GM19395 (cell line): ENCODE data around the gene ABLIM2.

Source experiments
- ATAC-seq: cut with Tn5 transposase; IDR thresholded peaks from one replicate; pipeline ENCODE4 v1.9.1; 2021; ENCODE audit warnings: mild to moderate bottlenecking, moderate library complexity; ENCODE audit not compliant: unreplicated experiment

The ABLIM2 gene

DNA sequence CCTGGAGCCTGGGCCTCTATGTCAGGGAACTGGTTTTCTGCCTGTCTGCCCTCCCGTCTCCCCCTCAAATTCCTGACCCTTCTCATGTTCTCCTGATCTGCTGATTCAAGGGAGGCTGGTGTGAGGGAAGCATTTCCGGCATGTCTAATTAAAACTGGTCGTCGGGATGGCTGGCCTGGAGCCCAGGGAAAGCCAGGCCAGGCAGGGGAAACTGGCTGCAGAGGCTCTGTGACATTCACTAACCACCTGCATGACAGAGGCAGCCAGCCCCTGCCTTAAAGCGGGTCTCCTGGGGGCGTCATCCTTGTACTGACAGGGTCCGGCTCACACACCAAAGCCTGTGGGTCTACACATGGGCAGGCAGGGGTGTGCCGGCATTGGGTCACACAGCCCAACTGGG lies 35.2 kb downstream of the ABLIM2 start:
- no peak for ATAC-seq

DNA sequence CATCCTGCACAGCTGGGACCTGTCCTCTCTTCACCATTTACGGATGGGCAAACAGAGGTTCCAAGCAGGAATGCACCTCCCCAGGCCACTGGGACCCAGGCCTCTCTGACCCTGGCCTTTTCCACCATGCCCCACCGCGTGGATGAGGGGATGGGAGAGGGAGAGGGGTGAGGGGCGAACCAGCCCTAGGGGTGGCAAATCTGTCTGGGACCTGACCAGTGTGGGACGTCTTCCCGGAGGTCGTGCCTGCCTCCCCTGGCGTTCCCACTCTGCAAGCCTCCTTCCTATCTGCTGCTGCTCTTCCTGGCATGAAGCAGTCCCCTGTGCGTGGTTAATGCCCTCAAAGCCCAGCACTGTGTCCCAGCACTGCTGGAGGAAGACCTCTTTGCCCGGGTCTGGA lies 35.9 kb downstream of the ABLIM2 start:
- no peak for ATAC-seq

DNA sequence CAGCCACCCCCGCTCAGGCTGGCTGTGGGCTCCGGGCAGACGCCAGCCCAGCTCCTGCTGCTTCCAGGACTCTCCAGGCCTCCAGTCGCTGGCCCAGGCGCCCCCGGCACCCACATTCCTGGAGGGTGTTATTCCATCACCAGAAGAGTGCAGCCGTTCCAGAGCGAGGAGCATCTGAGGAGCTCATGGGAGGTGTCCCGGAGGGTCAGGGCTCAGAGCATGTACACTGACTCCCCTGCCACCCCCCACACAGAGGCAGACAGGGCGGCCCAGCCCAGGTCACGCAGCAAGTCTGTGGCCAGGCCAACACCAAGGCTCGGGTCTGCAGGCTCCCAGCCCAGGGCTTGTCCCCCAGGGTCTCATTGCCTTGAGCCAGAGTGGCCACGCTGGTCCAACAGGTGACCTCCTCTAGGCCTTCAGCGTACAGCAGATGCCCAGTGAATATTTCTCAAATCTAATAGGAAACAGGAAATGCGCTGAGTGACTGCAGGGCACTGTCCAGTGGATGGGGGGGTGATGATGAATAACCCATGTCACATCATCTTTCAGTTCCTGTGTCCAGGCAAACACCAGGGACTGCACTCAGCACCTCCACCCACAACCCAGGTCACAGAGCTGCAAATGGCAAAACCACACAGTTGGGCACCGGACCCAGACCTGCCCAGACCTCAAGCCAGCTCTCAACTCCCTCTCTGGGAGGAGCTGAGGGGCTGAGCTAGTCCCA lies 37.2 kb downstream of the ABLIM2 start:
- ATAC-seq = no peak

DNA sequence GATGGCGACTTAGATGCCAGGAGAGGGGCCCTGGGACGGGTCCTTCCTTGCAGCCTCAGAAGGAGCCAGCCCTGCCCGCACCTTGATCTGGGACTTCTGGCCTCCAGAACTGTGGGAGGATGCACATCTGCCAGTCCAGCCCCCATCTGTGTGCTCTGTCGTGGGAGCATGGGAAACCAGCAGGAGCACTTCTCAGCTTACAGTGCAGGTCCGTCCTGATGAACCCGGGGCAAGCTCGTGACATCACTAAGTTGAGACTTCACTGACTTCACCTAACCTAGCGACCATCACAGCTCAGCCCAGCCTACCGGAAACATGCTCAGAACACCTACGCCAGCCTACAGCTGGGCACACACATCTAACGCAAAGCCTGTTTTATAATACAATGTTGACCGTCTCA lies 38.1 kb downstream of the ABLIM2 start:
- ATAC-seq = no peak

DNA sequence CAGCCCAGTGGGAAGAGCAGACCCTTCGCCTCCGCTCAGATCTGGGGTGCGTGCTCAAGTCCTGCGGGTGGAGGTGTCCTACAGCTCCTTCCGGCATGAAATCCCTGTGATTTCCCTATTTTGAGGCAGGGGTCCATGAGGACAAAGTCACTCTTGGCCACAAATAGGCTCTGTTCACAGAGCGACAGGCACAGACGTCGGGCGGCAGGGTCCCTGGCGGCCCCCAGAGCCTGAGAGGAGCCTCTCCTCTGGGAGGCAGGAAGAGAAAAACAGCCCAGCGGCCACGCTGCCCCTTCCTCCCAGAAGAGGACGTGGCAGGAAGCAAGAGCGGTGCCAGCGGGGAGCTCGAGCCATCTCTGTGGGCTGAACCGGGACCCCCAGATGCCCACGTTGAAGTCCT lies 38.7 kb downstream of the ABLIM2 start:
- ATAC-seq = no peak

DNA sequence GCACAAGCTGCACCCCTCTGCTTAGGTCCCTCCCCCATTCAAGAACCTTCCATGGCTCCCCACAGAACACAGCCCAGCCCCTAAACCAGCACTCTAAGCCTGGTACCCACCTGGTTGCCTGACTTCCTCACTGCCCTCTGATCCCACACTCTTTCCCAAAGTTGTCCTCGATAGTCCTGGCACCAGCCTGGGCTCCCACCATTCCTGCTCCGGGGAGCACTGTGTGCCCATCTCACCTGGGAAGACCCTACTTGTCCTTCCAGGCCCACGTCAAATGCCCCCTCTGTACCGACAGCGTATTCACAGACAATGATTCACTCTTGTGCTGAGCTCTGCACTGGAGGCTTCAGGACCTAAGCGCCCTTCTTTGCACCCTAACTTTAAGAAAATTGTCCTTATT lies 40.1 kb downstream of the ABLIM2 start:
- ATAC-seq = no peak

DNA sequence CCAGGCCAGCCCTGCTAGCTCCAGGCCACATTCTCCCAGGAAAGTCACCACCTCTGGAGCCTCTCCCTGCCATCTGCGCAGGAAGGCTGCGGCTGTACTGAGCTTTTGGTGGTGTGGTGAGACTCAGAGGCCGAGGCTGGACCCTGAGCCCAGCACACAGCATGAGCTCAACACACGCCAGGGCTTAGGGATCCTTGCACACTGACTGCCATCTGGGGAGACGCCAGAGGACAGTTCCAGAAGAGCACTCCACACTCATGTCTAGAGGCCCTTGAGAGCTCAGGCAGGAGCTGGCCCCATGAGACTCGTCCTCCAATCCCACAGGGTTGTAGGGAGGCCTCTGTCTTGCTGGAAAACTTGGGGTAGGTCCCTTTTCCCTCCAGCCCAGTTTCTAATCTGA lies 40.6 kb downstream of the ABLIM2 start:
- ATAC-seq = no peak

DNA sequence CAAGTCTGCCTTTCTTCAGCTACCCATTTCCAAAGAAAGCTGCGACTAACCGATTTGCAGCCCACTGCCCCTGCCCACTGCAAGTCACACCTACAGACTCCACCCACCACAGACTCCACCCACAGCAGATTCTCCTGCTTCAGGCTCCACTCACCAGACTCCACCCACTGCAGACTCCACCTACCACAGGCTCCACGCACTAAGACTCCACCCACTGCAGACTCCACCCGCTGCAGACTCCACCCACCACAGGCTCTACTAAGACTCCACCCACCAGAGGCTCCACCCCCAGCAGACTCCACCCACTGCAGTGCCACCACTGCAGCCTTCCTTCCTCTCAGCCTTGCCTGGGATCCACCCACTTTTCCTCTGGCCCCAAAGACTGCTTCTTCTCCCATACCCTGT lies 41.3 kb downstream of the ABLIM2 start:
- ATAC-seq = no peak

DNA sequence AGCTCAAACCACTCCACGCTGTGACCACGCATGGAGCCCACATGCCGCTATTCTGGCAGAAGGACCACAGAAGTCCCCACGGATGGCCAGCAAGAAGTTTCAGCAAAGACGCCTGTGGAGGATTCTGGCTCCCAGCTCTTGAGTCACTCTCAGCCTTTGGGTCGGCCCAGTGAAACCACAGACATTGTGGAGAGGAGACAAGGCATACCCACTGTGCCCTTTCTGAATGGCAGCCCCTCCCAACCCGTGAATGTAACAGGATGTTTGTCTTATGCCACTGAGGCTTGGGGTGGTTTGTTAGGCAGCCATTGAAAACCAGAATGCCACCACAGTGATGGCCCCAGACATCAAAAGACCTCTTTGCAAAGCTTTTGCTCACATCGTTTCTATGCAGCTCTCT lies 42.7 kb downstream of the ABLIM2 start:
- no peak for ATAC-seq

DNA sequence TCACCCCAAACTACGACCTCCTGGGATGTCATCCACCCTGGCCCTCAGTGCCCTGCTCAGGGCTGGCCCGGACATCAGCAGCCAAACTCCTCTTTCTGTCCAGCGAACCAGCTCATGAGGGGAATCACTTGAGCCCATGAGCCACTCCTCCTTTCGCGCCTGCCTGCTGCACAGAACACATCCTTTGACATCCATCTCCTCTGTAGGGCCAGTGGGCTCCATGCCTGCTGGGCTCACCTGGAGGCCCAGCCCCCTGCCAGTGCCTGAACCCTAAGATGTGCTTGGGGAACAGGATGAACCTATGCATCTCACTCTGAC lies 43.5 kb downstream of the ABLIM2 start:
- no peak for ATAC-seq

DNA sequence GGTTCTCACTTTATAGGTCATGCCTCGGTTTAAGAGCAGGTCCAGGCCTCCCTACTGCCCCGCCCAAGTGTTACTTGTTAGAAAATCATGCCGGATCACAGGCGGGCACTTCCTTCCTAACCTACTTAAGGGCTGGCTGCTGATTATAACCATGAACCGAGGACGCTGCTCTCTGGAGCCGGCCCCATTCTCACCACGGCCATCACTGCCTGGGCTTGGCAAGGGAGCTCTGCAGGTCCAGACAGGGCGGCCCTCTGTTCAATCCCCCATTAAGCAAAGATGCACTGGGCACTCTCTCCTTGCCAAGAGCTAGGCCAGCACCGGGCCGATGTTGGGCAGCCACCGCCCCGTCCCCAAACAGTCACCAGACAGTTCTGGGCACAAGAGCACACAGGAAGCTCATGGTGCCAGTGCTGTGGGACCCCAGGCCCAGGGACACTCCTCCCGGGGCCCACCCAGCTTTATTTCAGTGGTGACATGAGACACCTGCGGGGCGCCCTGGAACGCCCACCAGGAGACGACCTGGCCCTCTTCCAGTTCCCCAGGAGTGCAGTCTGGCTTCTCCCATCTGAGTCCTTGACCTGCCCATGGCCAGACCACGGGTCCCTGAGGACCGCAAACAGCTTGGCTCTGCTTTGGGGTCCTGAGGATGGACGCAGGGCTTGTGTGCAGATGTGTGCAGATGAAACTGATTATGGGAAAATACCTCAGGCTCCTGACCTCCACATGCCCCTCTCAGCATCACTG lies 44.0 kb downstream of the ABLIM2 start:
- no peak for ATAC-seq

DNA sequence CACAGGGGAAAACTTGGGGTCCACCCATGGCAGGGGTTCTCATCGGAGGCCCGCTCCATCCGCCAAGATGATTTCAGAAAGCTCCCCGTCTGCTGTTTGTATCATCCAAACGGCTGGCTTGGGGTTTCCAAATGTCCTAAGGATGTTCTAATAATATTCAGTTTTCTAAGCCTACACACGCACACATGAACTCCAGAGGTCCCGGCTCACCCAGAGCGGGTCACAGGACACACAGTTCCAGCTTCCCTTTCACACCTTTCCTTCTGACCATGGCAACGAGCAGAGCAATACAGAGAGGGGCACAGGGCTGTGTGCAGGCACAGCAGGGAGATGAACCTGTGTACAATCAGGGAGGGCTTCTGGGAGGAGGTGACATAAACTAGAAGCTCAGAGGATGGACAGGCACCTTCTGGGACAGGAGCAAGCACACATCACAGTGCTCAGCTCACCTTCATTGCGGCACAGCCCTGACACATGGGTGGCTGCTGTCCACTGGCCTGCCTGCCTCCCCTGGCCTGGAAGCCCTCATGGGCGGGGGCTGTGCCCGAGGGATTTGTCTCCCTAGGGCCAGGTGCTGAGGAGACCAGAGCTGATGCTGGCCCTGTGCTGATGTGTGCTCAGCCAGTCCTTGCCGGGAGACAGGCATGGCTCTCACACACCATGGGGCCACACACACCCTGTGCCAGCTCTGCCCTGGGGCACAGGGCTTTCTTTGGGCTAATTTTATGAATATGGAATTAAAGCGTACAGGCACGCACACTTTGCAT lies 44.8 kb downstream of the ABLIM2 start:
- ATAC-seq = no peak

DNA sequence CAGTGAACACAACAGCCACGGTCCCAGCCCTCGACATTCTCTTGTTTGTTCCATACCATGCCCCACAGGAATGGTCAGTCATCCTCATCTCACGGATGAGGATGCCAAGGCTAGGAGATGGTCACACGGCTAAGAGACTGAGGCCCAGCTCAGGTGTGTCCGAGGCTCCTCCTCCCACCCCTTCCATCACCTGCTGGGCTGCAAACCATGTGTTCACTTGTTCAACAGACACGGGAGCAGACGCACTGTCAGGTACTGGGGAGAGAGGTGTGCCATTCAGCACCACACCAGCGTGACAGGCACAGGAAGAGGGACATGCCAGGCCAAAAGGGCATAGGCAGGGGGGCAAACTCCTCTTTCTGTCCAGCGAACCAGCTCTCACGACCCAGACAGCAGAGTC lies 45.9 kb downstream of the ABLIM2 start:
- no peak for ATAC-seq

DNA sequence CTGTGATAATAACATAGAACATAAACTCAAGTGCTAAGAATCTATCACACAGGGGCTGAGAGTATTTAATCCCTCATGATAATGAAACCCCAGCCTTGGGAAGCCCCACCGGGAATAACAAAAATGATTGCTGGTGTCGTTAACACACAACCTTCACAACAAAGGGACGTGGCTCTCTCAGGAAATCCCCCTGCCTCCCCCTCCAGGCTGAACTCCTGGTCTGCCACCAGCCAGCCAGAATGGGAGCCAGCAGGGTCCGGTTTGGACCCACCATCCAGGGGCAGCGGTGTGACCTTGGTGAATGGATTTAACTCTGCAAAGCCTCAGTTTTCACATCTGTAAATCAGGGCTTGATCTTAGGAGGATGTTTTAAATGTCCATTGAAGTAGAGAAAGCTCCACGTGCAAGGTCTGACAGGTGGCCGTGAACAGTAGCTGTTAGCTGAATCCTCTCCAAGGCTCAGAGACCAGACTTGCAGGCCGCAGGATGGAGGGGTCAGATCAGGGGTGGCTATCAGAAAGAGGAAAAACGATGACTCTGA lies 46.5 kb downstream of the ABLIM2 start:
- ATAC-seq = no peak

DNA sequence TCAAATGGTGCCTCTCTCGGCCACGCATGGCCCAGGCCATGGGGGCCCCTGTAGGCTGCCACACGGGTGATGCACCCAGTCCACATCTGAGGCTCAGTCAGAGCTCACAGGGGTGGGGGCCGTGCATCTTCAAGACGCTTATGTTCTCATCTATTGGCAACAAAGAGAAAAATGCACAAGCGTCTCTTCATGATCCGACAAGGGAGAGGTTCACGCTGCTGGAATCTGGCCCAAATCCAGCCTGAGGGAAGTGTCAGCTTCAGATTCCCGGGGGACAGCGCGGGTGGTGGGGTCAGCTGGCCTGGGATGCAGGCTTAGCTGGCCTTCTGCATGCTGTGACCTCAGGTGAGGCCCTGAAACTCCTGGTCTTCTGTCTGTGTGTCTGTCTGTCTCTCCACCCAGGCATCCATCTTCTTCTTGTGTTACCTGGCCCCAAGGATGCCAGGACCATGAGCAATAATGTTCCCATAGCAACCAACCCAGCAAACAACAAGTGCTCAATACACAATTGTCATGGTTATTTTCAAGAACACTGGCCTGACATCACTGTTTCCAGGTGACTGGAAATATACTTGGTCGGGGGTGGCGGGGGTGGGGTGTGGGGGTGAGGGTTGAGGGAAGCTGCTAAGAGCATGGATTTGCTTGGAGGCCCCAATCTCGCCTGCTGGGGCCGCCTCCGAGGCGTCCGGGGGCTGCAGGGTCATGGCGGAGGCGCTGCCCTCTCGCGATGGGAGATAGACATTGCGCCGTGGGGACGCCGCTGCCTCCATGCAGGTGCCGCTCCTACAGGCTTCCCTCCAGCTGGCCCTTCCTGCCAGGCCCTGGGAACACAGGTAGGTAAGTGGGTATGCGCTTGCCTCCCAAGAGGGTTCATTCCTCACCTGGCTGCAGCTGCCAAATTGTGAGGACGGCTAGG lies 48.3 kb downstream of the ABLIM2 start:
- no peak for ATAC-seq

DNA sequence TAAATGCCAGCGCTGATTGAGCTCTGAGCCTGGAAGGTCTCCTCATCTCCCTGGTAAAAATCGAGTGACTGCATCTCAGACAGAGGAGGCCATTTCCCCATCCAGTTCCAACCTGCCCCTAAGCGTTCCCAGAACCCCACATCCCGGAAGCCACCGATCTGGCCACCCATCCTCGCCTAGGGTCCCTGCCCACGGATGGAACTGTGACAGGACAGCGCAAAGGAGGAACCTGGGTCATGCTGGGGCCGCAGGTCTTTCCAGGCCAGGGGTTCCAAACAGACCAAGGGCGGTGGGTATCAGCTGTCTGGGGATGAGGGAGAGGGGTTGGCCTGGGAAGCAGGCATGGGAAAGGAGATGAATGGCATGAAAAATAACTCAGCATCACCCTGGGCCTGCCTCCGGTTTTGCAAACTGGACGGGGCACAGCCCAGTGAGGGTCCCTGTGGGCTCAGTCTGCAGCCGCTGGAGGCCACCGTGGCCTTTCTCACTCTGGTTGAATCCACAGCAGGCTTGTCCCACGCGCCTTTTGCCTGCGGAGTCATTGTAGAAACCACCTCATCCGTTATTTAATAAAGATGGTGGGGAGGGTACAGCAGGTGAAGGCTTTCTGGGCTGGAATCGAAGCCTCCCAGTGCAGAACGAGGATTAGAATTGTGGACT lies 49.1 kb downstream of the ABLIM2 start:
- no peak for ATAC-seq

DNA sequence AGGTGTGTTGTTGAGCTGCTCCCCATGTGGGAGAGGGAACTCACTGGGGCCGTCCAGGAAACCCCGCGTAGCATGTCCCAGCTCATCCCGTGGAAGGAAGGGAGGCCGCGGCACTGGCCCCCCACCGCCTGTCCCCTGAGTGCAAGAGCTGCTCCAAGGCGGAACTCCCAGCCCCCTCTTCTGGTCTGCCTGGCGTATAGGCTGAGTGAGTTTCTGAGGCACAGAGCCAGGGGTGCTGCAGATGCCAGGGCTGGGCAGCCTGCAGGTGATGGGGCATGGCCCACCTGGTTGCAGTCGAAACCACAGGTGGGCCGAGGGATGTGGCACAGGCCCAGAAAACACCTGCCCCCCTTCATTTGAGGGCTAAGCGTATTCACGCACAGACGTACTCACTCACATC lies 49.6 kb downstream of the ABLIM2 start:
- ATAC-seq = no peak

DNA sequence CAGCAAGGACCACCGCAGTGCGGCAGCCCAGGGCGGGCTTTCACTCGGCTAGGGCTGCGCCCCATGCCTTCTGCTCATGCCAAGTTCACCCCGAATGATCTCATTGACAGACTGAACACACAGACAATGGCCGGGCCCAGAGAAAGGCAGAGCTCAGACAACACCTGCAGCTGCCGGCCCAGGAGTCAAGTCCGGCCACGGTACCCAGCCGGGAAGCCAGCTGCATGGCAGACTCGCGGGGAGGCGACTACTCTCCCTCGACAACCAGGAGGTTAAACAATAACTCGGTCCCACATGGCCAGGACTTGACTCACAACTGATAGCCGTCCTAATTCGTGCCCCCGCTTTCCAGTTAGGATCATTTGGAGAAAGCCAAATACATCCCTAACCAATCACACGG lies 50.4 kb downstream of the ABLIM2 start:
- ATAC-seq = no peak

DNA sequence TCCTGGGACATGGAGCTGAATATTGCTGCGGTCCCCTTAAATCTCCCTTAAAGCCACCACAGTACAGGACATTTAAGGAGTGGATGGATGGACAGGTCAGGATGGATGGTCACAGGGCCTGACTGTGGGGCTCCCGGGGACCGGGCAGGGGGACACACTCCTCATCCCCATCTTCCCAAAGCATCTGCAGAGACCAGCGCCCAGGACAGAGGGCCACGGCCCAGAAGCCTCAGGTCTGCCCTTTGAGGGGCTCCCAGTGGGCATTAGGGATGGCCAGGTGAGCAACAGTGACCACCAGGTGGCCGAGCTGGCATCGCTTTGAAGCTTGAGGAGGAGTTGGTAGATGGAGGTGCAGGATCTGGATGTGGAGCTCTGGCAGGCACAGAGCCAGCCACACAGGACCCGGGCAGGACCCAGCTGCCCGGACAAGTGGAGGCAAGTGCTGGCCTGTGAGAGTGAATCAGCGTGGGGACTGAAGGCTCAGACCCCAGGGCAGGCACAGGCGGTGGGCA lies 51.4 kb downstream of the ABLIM2 start:
- no peak for ATAC-seq

DNA sequence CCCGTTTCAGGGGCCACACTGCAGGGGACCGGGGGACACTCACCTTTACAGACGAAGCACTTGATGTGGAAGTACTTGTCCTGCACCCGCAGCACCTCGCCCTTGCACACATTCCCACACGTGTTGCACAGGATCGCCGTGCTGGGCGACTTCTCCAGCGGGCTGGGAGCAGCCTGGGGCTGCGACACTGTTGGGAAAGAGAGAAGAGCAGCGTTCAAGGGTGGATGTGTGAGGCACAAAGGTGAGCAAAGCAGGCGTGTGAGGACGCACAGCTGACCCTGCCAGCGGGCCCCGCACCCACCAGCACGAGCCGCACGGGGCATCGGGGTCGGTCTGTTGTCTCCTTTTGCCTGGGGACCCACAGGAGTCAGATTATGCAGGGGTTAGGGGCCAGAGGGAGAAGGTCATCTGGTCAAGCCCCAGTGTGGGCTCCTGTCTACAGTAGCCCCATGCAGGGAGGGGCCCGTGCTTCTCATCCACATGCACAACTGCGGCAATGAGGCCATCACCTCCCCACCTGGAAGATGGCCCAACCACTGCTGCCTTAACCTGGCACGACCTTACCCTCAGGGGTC lies 52.1 kb downstream of the ABLIM2 start:
- no peak for ATAC-seq
